ENCODE measurements around the gene MGME1. TPM values are rescaled to one million over a fixed set of nuclear protein-coding genes. Genes with fewer than 3 reads are reported as not detected.
"Not testable (repeated sequence)": the region's sequence is repeated elsewhere in the genome, so short reads cannot be mapped to it uniquely, and the experiment has no call there.

Gene MGME1
- total RNA-seq, 2 donors from 2014 or later, result 7.4 to 8.8 TPM

- Histone ChIP-seq H3K27me3 (replicated peaks; ENCODE audit: insufficient read depth) (no peaks in the 10 kb centered on the region), H3K4me3 (no peak overlapping the region), H3K36me3 (no peaks in the 10 kb centered on the region), H3K4me1 (ENCODE audit: control insufficient read depth in 1 of 2, low read depth in 2 of 2) (no peaks in the 10 kb centered on the region), H3K9me3 (no peaks in the 10 kb centered on the region), H3K27ac (no peak overlapping the region)
- no peak for ATAC-seq (ENCODE audit: insufficient number of reproducible peaks, low FRiP score, low read depth)
- TF ChIP-seq, protein P1, sequence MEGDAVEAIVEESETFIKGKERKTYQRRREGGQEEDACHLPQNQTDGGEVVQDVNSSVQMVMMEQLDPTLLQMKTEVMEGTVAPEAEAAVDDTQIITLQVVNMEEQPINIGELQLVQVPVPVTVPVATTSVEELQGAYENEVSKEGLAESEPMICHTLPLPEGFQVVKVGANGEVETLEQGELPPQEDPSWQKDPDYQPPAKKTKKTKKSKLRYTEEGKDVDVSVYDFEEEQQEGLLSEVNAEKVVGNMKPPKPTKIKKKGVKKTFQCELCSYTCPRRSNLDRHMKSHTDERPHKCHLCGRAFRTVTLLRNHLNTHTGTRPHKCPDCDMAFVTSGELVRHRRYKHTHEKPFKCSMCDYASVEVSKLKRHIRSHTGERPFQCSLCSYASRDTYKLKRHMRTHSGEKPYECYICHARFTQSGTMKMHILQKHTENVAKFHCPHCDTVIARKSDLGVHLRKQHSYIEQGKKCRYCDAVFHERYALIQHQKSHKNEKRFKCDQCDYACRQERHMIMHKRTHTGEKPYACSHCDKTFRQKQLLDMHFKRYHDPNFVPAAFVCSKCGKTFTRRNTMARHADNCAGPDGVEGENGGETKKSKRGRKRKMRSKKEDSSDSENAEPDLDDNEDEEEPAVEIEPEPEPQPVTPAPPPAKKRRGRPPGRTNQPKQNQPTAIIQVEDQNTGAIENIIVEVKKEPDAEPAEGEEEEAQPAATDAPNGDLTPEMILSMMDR (IDR thresholded peaks at IDR 0.05), result no peak
- no peak for DNase-seq (ENCODE audit: low spot score)
Measured at GRCh38 chr20:18018100-18018499, 49.3 kb downstream of the MGME1 start.

DNA sequence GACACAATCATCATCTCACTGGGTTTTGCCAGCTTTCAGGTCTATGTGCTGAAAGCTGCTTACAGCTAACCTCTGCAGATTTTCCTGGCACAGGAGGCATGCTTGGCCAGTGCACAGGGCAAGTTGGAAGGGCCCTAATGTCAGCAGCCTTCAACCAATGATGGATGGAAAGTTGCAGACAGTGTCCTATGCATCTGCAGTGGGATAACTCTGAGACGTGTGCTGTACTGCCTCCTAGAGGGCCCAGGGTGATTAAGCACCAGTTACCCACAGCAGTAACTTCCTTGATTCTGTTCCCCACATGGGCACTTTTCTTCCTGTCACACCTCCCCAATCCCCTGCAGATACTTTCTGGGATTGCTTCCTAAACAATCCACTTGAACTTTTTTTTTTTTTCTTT lies 50.2 kb downstream of the MGME1 start:
- no peaks in the 10 kb centered on the region for H3K27me3 ChIP-seq (replicated peaks; ENCODE audit: insufficient read depth)
- ATAC-seq (ENCODE audit: insufficient number of reproducible peaks, low FRiP score, low read depth) (no peak), DNase-seq (ENCODE audit: low spot score) (no peak)
- H3K4me3 ChIP-seq, result no peak overlapping the region
- H3K4me1 ChIP-seq (ENCODE audit: control insufficient read depth in 1 of 2, low read depth in 2 of 2), result no peaks in the 10 kb centered on the region
- H3K9me3 ChIP-seq, result no peaks in the 10 kb centered on the region
- TF ChIP-seq, protein P1 (IDR thresholded peaks at IDR 0.05), result no peak
- no peaks in the 10 kb centered on the region for H3K36me3 ChIP-seq
- no peak overlapping the region for H3K27ac ChIP-seq

DNA sequence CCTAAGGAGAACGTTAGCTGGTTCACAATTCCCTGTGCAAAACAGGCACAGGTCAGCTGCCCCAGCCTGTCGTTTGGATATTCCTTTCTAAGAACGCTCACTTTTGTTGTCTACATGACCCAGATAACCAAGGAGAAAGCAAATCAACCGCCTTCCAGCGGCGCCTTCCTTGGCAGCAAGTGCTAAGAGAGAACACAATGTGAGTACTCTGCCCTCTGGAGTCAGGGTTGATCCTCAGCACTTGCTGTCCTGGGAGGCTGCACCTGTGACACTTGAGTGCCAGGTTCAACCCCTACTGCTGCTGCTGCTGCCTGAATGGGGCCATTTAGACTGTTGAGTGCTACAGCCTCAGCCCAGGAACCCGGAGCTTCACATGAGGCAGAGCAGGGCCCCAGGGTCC lies 52.1 kb downstream of the MGME1 start:
- H3K4me3 ChIP-seq, result no peak overlapping the region

DNA sequence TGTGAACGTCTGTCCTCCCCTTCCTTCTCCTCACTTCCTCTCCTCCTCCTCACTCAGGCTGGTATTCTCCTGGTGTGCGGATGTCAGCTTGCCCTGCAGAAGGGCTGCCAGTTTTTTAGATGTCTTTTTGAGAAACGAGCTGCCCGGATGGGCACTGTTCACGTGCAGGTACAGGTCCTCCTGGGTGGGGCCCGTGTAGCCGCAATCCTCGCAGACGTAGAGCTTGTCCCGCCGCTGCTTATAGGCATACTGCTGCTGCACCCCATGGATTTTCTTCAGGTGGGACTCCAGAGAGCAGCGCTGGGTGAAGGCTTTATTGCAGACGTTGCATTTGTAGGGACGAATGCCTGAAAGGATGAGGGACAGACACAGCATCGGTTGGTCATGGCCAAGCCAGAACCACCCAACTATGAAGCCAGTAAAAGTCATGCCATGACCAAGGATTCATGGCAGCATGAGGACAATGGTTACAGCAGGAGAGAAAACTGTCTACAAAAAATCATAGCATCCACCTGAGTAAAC lies 55.8 kb downstream of the MGME1 start:
- TF ChIP-seq, protein P1 (IDR thresholded peaks at IDR 0.05), result no peak
- H3K36me3 ChIP-seq, result no peaks in the 10 kb centered on the region
- H3K9me3 ChIP-seq, result no peaks in the 10 kb centered on the region
- no peak for ATAC-seq (ENCODE audit: insufficient number of reproducible peaks, low FRiP score, low read depth)
- no peak overlapping the region for H3K4me3 ChIP-seq
- no peak overlapping the region for H3K27ac ChIP-seq
- DNase-seq (ENCODE audit: low spot score), result no peak
- H3K27me3 ChIP-seq (replicated peaks; ENCODE audit: insufficient read depth), result no peaks in the 10 kb centered on the region
- no peaks in the 10 kb centered on the region for H3K4me1 ChIP-seq (ENCODE audit: control insufficient read depth in 1 of 2, low read depth in 2 of 2)

More for the DNA sequence above, 52.1 kb downstream of the MGME1 start:
- no peaks in the 10 kb centered on the region for H3K4me1 ChIP-seq (ENCODE audit: control insufficient read depth in 1 of 2, low read depth in 2 of 2)
- no peaks in the 10 kb centered on the region for H3K9me3 ChIP-seq
- H3K36me3 ChIP-seq, result no peaks in the 10 kb centered on the region
- no peak overlapping the region for H3K27ac ChIP-seq
- DNase-seq (ENCODE audit: low spot score) (no peak), ATAC-seq (ENCODE audit: insufficient number of reproducible peaks, low FRiP score, low read depth) (no peak)
- H3K27me3 ChIP-seq (replicated peaks; ENCODE audit: insufficient read depth), result no peaks in the 10 kb centered on the region
- TF ChIP-seq, protein P1 (IDR thresholded peaks at IDR 0.05), result no peak

DNA sequence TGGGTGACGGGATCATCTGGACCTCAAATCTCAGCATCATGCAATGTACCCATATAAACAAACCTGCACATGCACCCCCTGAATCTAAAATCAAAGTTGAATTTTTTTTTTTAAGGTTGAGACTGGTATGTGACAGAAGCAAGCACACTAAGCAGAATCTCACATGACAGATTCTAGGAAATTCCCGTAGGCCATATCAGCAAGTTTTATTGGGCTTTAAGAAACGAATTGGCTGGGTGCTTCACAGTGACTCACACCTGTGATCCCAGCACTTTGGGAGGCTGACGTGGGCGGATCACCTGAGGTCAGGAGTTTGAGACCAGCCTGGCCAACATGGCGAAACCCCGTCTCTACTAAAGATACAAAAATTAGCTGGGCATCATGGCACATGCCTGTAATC lies 58.2 kb downstream of the MGME1 start:
- not testable (repeated sequence) for H3K27ac ChIP-seq; H3K36me3 ChIP-seq; H3K27me3 ChIP-seq (replicated peaks; ENCODE audit: insufficient read depth); DNase-seq (ENCODE audit: low spot score); ATAC-seq (ENCODE audit: insufficient number of reproducible peaks, low FRiP score, low read depth); H3K4me3 ChIP-seq; H3K9me3 ChIP-seq; H3K4me1 ChIP-seq (ENCODE audit: control insufficient read depth in 1 of 2, low read depth in 2 of 2)

- Histone ChIP-seq H3K36me3 (no peaks in the 10 kb centered on the region), H3K4me1 (ENCODE audit: control insufficient read depth in 1 of 2, low read depth in 2 of 2) (no peaks in the 10 kb centered on the region), H3K27ac (no peak overlapping the region), H3K9me3 (no peaks in the 10 kb centered on the region), H3K27me3 (replicated peaks; ENCODE audit: insufficient read depth) (no peaks in the 10 kb centered on the region), H3K4me3 (no peak overlapping the region)
- TF ChIP-seq, protein P1 (IDR thresholded peaks at IDR 0.05), result no peak
- no peak for ATAC-seq (ENCODE audit: insufficient number of reproducible peaks, low FRiP score, low read depth)
- no peak for DNase-seq (ENCODE audit: low spot score)
Measured at GRCh38 chr20:18030020-18030419, 61.2 kb downstream of the MGME1 start.
